HG02938 (cell line): ENCODE data around the gene PRSS36.
A peak's percentile ranks its signal among the peaks of the same experiment; 100 is the strongest.
"Not testable (repeated sequence)": the region's sequence is repeated elsewhere in the genome, so short reads cannot be mapped to it uniquely, and the experiment has no call there.

ENCODE experiments used
- ATAC-seq: cut with Tn5 transposase; IDR thresholded peaks from one replicate; pipeline ENCODE4 v1.9.1; 2021; ENCODE audit warnings: mild to moderate bottlenecking, moderate library complexity; ENCODE audit not compliant: unreplicated experiment

Gene PRSS36

DNA sequence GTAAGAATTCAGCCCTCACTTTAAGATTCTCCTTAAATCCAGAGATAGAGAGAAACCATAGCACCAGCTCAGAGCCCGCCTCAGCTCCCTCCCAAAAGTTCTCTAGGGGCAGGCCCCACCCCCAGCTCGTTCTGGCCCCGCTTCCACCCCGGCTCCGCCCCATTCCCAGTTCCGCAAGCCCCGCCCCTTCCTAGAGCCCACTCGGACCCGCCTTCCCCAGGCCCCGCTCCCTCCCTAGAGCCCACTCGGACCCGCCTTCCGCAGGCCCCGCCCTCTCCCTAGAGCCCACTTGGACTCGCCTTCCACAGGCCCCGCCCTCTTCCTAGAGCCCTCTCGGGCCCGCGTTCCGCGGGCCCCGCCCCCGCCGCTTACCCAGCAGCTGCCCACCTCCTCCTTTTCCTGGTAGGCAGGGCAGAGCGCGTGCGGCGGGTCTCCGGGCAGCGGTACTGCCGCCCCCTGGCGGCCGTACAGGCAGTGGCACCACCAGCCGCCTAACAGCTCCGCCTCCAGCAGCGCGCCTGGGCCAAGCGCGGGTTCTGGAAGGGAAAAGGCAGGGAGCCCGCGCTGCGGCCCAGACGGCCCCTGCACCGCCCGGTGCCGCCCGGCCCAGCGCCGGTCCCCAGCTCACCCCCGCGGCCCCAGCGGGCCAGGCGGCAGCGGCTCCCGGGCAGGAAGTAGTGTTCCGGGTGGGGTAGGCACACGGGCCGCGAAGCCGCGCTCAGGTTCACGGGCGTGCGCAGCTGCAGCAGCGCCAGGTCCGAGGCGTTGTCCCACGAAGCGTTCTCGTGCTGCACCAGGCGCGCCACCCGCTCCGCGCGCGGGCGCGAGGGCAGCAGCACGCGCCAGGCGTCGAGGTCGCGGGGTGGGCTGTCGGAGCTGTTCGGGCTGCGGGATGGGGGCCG is 7.5 kb downstream of the PRSS36 start:
- peak; percentile 83 for ATAC-seq

DNA sequence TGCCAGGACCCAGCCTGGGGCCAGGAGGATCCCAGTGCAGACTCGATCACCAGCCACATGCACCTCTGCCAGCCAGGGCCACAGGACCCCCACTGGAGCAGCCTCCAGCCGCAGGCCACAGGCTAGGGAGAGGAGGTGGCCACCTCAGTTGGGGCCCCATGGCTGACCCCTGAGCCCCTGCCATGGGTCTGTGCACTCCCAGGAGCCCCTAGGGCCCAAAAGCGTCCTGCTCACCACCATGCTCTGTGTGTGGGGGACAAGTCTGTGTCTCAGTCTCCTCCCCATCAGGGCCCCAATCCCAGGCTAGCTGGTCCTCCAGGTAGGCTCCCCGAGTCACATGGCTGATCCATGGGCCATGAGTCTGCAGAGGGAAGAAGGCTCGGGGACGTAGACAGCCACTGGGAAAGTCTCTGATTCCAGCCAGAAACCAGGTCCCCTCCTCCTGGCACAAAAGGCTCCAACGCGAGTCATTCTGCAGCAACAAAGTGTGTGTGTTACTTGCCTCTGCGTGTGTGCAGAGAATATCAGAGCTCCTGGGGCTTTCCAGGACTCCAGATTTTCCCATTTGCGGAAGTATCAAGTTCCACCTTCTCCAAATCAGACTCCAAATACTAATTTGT is 8.3 kb downstream of the PRSS36 start:
- peak; percentile 3 for ATAC-seq

DNA sequence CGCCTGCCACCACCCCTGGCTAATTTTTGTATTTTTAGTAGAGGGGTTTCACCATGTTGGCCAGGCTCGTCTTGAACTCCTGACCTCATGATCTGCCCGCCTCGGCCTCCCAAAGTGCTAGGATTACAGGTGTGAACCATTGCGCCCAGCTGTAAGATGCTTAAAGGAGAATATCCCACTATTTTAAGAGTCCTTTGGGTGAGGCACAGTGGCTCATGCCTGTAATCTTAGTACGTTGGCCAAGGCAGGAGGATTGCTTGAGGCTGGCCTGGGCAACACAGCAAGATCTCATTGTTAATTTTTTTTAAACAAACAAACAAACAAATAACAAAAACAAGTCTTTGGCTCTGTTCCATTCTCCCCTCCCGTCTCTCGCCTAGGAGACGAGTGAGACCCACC is 8.8 kb downstream of the PRSS36 start:
- not testable (repeated sequence) for ATAC-seq

DNA sequence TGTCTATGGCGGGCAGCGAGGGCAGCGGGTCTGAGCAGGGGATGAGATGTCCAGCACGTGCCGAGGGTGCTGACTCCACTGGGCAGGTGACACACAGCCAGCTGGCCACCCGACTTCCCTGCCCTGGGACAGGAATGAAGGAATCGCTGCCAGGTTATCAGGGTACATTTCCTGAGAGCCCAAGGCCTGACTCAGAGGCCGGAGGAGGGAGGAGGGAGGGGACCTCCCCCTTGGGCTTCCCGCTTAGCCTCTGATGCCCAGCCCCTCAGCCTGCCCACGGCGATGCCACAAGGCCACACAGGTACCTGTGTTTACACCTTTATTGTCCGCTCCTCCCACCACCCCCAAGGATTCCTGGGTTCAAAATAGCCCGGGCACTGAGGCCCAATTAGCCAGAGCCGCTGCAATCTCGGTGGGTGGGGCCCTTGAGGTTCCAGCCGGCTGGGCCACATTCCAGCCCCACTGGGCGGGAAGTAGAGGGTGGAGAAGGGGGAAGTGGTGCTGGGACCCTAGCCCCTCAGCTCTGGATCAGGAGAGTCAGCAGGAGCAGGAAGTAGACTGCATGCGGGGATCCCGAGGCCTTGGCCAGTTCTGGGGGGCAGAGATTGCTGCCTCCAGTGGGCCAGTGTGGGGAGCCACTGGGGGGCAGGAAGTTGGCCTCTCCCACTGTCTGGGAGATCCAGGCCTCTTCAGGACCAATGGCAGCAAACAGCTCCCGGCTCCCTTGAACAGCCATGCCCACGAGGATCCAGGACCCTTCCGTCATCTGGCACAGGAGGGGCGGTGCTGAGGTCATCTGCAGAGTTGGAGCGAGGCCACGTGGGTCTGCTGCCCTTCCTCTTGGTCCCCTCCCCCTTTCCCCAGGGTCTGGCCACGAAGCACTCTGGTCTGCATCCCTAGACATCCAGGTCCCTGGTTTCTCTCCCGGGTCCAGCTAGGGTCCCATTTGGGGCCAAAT is 11.0 kb downstream of the PRSS36 start:
- no peak for ATAC-seq

DNA sequence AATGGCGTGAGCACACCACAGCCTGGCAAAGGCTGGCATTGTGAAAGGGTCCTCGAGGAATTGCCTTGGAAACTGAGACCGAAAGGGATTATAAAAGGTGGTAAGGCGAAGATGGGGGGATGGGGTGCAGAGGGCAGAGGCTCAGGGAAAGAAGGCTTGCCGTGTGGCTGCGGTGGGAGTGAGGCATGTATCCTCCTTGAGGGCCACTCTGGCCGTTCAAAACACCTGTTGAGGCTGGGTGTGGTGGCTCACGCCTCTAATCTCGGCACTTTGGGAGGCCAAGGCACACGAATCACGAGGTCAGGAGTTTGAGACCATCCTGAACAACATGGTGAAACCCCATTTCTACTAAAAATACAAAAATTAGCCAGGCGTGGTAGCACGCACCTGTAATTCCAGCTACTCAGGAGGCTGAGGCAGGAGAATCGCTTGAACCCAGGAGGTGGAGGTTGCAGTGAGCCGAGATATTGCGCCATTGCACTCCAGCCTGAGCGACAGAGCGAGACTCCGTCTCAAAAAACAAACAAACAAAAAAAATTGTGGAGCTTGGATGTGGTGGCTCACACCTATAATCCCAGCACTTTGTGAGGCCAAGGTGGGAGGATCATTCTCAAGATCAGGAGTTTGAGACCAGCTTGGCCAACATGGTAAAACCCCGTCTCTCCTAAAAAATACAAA is 12.9 kb downstream of the PRSS36 start:
- ATAC-seq: not testable (repeated sequence)

DNA sequence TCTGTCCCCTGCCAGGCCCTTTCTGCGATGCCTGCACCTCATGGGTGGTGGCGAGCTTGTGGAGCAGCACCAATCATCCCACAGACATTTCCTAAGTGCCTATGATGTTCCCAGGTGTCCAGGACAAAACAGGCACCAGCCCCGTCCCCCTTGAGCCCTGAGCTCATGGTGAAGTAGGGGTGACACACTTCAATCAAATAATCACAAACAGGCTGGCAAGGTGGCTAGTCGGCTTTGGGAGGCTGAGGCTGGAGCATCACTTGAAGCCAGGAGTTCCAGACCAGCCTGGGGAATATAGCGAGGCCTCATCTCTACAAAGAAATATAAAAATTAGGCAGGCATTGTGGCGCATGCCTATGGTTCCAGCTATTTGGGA is 13.6 kb downstream of the PRSS36 start:
- no peak for ATAC-seq

DNA sequence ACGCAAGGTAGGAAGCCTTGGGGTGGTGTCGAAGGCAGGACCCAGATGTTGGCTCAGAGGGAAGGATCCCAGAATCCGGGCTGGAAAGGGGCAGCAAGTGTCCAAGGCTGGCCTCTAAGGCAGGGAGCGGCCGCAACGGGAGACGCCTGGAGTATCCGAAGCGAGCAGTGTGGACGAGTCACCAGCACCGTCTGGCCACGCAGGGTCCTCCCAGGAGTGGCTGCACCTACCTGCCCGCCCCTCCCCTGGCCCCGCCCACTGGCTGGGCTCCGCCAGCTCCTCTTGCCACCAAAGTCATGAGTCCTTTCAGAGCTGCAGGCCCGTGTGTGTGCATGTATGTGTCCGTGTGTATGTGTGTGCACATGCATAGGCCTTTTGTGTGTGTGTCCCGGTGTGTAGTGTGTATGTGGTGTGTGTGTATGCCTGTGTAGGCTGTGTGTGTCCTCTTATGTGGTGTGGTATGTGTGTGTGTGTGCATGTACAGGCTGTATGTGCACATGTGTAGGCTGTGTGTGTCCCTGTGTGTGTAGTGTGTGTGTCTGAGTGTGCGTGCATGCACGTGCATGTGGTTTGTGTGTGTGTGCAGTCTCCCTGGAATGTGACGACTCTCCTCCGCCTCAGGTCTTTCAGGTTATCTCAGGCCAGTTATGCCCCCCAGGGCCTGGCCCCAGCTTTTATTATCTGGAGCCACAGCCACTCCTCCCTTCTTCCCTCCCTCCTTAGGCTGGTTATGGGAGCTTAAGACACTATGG is 14.2 kb downstream of the PRSS36 start, which contains the start of gene PRSS8:
PRSS8 (minus strand) TSS at position 193 of the 752 bp plus-strand sequence. CDS start 229 bp downstream, outside the sequence.
- no peak for ATAC-seq

DNA sequence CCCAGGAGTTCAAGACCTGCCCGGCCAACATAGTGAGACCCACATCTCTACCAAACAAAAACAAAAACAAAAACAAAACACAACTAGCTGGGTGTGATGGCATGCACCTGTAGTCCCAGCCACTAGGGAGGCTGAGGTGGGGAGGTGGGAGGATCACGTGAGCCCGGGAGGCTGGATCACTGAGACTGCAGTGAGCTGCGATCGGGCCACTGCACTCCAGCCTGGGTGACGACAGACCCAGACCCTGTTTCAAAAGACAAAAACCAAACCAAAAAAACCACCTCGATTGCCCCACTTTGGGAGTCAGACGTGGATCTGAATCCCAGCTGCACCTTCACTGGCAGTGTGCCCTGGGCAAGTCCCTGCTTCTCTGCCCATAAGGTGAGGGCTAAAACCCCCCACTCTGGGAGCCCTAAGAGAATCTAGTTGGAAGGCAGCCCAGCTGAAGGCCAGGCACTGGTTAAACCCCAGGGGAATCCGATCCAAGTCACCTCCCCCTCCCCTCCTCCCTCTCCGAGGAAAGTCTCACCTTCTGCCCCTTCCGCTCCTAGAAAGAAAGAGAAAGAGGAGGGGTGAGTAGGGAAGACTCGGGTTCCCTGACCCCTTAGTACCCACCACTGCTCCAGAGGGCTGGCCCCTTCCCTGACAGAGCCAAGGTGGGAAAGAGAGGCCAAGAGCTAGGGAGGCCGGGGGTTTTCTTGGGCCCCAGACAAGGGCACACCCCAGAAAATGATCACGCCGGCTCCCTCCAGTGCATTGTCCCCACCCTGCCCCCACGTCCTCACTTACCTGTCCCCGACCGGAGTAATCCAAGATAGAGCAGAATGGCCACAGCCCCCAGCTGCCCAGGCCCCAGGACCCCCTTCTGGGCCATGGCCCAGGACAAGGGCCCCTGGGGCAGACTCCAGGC is 15.0 kb downstream of the PRSS36 start:
- no peak for ATAC-seq

DNA sequence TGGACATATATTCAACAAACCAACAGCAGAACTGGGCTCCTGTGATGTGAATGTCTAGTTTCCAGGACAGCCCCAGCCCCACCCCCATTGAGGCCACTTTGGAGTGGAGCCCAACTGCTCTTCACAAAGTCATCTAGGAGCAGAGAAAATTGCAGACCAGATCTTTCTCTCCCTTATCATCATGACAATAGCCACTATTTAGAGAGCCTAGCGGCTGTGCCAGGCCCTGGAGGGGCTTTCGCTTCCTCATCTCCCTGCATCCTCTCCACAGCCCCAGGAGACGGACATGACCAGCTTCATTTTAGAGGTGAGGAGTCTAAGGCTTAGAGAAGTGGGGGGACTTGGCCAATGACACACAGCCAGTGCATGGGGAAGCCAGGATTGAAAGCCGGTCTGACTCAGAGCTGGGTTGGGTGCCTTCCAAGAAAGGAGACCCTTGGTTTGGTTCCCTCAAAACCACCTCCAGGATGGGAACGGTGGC is 15.7 kb downstream of the PRSS36 start:
- no peak for ATAC-seq

DNA sequence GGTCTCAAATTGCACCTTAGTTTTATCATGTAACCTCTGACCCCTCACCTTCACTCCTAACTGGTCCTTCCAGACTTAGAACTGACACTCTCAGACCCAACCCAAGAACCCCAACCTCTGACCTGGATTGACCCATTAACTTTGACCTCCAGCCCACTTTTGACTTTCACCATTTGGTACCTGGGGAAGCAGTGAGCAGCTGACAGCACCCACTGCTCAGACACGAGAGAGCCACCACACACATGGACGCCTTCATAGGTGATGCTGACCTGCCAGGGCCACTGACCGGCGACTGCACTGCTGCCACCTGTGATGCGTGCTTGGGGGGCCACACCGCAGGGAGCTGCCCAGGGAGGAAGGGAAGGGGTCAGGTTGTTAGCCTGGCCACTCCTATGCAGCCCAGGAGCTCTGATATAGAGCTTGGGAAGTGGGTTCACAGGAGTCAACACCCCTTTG is 16.8 kb downstream of the PRSS36 start:
- ATAC-seq: no peak

DNA sequence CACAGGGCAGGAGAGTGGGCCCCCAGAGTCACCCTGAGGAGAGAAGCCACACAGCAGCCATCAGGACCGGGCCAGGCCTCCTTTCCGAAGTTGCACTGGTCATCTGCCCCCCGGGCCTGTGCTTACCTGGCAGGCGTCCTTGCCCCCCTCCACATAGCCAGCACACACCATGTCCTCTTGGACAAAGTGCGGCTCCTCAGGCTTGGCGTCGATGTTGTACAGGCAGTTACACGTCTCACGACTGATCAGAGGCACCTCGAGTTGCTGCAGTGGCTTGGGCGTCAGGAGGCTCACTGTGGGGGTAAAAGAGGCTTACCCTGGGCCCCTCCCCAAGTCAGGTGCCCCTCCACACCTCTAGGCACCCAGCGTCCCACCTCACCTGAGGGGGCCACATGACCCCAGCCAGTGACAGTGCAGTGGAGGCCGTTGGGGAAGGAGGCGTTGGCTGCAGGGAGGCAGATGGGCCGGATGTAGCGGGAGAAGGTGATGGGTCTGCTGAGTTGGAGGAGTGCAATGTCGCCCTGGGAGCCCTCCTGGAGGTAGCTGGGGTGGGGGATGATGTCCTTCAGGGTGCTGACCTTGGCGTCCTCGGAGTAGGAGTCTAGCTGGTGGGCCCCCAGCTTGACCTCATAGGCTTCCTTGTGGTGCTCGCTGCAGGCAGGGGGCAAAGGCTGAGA is 17.4 kb downstream of the PRSS36 start:
- no peak for ATAC-seq

DNA sequence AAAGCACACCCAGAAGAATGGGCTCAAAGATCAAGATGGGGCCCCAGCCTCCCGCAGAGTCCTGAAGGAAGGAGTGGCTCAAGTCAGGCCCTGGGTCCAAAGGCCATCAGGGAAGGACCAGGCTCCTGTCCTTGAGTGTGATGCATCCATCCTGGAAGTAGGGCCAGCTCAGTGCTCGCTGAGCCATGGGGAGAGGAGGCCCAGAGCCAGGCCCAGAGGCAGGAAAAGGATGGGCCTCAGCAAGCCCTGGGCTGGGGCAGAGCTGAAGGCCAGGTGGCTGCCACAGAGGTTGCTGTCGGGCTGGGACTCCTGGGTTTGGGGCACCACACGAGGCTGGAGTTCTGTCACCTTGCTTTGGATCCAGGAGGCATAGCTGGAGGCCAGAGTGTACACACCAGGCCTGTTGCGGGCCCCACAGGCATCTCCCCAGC is 18.0 kb downstream of the PRSS36 start:
- no peak for ATAC-seq

DNA sequence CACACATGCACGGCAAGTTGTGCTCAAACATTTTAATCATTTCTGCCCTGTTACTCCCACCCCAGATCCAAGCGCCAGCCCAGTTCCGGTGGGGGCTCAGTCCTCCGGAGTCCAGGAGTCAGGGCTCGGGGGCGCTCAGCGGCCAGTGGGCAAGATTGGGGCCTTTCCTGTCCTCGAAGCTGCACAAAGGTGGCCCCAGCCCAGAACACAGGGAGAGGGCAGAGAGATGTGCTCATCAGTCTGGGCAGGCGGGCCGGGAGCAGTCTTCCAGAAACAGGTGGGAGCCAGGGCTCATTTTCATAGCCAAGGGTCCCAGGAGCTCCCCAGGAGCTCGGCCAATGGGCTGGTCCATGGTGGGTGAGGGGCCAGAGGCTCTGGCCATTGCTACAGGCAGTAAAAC is 18.4 kb downstream of the PRSS36 start:
- ATAC-seq: no peak

DNA sequence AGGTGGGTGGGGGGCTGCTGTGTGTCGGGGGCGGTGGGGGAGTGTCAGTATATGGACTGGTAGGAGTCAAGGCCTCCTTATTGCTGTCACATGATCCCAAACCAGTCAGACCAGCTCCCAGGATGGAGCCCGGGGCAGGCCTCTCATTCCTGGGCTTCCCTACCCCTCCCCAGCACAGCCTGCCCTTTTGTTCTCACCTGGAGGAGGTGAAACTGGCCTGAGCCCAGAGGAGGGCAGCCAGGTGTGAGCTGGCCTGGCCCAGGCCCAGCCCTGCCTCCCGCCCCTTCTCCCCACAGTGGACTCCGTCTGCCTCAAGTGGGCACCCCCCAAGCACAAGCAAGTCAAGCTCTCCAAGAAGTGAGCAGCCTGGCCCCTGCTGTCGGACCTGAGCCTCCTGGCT is 19.0 kb downstream of the PRSS36 start:
- ATAC-seq: no peak

DNA sequence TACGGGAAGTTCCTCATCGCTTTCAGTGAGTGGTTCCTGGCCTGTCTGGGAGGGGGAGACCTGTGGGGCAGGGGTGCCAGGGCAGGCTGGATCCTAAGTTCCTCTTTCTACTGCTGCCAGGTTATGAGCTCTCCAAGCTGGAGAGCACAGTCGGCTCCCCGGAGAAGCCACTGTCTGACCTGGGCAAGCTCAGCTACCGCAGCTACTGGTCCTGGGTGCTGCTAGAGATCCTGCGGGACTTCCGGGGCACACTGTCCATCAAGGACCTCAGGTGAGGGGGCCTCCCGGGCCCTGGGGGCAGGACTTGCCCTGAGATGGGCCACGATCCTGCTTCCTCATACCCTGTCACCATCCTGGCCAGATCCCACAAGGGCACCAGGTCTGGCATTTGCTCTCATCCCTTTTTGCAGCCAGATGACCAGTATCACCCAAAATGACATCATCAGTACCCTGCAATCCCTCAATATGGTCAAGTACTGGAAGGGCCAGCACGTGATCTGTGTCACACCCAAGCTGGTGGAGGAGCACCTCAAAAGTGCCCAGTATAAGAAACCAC is 19.5 kb downstream of the PRSS36 start:
- no peak for ATAC-seq

DNA sequence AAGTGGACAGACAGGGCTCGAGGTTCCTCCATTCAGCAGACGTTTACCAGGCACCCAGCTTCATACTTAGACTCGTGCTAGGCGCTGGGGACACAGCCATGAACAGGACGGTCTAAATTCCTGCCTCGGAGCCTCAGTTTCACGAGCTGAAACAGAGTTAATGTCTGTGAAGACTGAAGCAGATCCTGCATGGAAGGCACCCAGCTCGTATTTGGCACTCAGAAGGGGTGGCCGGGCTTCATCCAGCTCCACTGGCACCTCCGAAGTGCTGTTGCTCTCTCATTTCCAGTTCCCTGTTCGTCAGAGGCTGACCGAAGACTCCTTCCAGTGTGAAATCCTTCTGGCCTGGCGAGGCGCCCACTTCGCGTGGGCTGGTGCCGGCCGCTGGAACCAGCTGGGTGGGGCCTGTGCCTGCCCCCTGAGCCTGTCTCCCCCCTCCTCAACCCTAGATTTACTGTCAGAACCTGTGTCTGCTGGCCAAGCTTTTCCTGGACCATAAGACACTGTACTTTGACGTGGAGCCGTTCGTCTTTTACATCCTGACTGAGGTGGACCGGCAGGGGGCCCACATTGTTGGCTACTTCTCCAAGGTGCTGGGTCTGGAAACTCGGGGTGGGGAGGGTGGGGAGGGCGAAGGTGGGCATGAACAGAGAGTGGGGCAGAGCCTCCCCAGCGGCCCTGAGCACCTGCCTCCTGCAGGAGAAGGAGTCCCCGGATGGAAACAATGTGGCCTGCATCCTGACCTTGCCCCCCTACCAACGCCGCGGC is 20.1 kb downstream of the PRSS36 start:
- ATAC-seq: no peak
